OCI-LY1 (cell line): ENCODE results near the gene SURF6.
"Not testable (repeated sequence)": the region's sequence is repeated elsewhere in the genome, so short reads cannot be mapped to it uniquely, and the experiment has no call there.

ENCODE experiments used
- H2AFZ ChIP-seq: fragments of 200-600 bp; sonication (generic), shearing (Covaris generic); 2 replicates; pipeline ENCODE4 v1.6.0; 2014; ENCODE audit warnings: antibody characterized with exemption, mild to moderate bottlenecking, low read length
- H3F3A ChIP-seq: fragments of 200-600 bp; sonication (generic), shearing (Covaris generic); 2 replicates; pipeline ENCODE4 v1.6.0; 2014; ENCODE audit warnings: mild to moderate bottlenecking, antibody characterized with exemption, low read length, moderate library complexity; ENCODE audit not compliant: insufficient read depth
- H3K27ac ChIP-seq: fragments of 200-600 bp; sonication (generic); 2 replicates; pipeline ENCODE4 v1.5.1; 2014; ENCODE audit warnings: low read length, mixed run types, mild to moderate bottlenecking, low read depth; ENCODE audit not compliant: poor library complexity, severe bottlenecking
- H3K27me3 ChIP-seq: fragments of 200-600 bp; sonication (generic); 2 replicates; pipeline ENCODE4 v1.6.0; 2014; ENCODE audit warnings: antibody characterized with exemption, mild to moderate bottlenecking, low read length, moderate library complexity; ENCODE audit not compliant: insufficient read depth
- H3K36me3 ChIP-seq: fragments of 200-600 bp; sonication (generic); 2 replicates; pipeline ENCODE4 v1.6.1; 2014; ENCODE audit warnings: mild to moderate bottlenecking, antibody characterized with exemption, low read length, moderate library complexity, mixed read lengths; ENCODE audit not compliant: insufficient read depth
- H3K4me1 ChIP-seq: fragments of 200-600 bp; sonication (generic); 2 replicates; pipeline ENCODE4 v1.5.1; 2014; ENCODE audit warnings: mild to moderate bottlenecking, low read length, moderate library complexity; ENCODE audit not compliant: insufficient read depth, severe bottlenecking
- H3K4me2 ChIP-seq: fragments of 200-600 bp; sonication (generic), shearing (Covaris generic); 2 replicates; pipeline ENCODE4 v1.6.1; 2014; ENCODE audit warnings: low read length
- H3K4me3 ChIP-seq: fragments of 200-600 bp; sonication (generic); 2 replicates; pipeline ENCODE4 v1.5.1; 2014; ENCODE audit warnings: low read length, low read depth, mild to moderate bottlenecking, mixed read lengths; ENCODE audit not compliant: poor library complexity, severe bottlenecking
- H3K79me2 ChIP-seq: fragments of 200-600 bp; shearing (Covaris generic); 2 replicates; pipeline ENCODE4 v1.6.1; 2016; ENCODE audit warnings: mixed run types, low read length, mixed read lengths; ENCODE audit not compliant: insufficient read depth
- H3K9ac ChIP-seq: fragments of 200-600 bp; sonication (generic), shearing (Covaris generic); 2 replicates; pipeline ENCODE4 v1.6.1; 2014; ENCODE audit warnings: mild to moderate bottlenecking, low read length, mixed read lengths
- H3K9me2 ChIP-seq: fragments of 200-600 bp; sonication (generic), shearing (Covaris generic); 2 replicates; pipeline ENCODE4 v1.6.1; 2014; ENCODE audit warnings: low read depth, mild to moderate bottlenecking, low read length, mixed read lengths
- H3K9me3 ChIP-seq: fragments of 200-600 bp; shearing (Covaris generic); 2 replicates; pipeline ENCODE4 v1.6.1; 2014; ENCODE audit warnings: low read length, mixed read lengths
- H4K20me1 ChIP-seq: fragments of 200-600 bp; sonication (generic), shearing (Covaris generic); 2 replicates; pipeline ENCODE4 v1.6.0; 2016; ENCODE audit warnings: mild to moderate bottlenecking, low read length; ENCODE audit not compliant: insufficient read depth
- CTCF ChIP-seq: fragments of 200-600 bp; sonication (generic), shearing (Covaris generic); IDR thresholded peaks from 2 replicates; pipeline ENCODE4 v1.5.1; 2017; ENCODE audit warnings: mild to moderate bottlenecking, antibody characterized with exemption, low read length, moderate library complexity, mixed read lengths
- EZH2 ChIP-seq: fragments of 200-600 bp; sonication (generic), shearing (Covaris generic); IDR thresholded peaks from 2 replicates; pipeline ENCODE4 v1.8.0; 2017; ENCODE audit warnings: borderline replicate concordance, mixed run types, mild to moderate bottlenecking, antibody characterized with exemption, low read length, moderate library complexity, mixed read lengths

The SURF6 gene

GRCh38 chr9:133331641-133332380 is 4.2 kb downstream of the SURF6 start:
- Histone ChIP-seq H3K4me1 (peaks cover 17% of the 10 kb centered on the region), H3K79me2 (peaks cover 13% of the 10 kb centered on the region), H4K20me1 (no peaks in the 10 kb centered on the region), H2AFZ (no peak overlapping the region), H3K9me3 (no peaks in the 10 kb centered on the region), H3K27ac (no peak overlapping the region), H3K9me2 (no peaks in the 10 kb centered on the region), H3F3A (0 out of 2 replicates have a peak, but pooled peaks cover 2% of the 10 kb centered on the region), H3K4me3 (no peak overlapping the region), H3K36me3 (peaks cover 52% of the 10 kb centered on the region), H3K27me3 (no peaks in the 10 kb centered on the region), H3K4me2 (no peak overlapping the region), H3K9ac (no peak overlapping the region)
- no peak for TF ChIP-seq CTCF
- TF ChIP-seq EZH2: no peak

GRCh38 chr9:133331221-133331620 is 4.8 kb downstream of the SURF6 start:
- Histone ChIP-seq H4K20me1 (no peaks in the 10 kb centered on the region), H3K36me3 (peaks cover 52% of the 10 kb centered on the region)
- TF ChIP-seq EZH2 (no peak), CTCF (no peak)

GRCh38 chr9:133329306-133330156 is 6.5 kb downstream of the SURF6 start:
- not testable (repeated sequence) for H3K79me2 ChIP-seq, H3K27me3 ChIP-seq, H3K9ac ChIP-seq, H3K27ac ChIP-seq, H3F3A ChIP-seq, H3K4me3 ChIP-seq, H3K9me3 ChIP-seq, H2AFZ ChIP-seq, H3K9me2 ChIP-seq, H4K20me1 ChIP-seq, H3K4me2 ChIP-seq, H3K4me1 ChIP-seq
- peaks cover 49% of the 10 kb centered on the region for H3K36me3 ChIP-seq
- TF ChIP-seq CTCF: peak; percentile 53

More at GRCh38 chr9:133331221-133331620, 4.8 kb downstream of the SURF6 start:
- Histone ChIP-seq H2AFZ (no peak overlapping the region), H3K9me2 (no peaks in the 10 kb centered on the region), H3F3A (0 out of 2 replicates have a peak, but pooled peaks cover 2% of the 10 kb centered on the region), H3K4me1 (peaks cover 11% of the 10 kb centered on the region), H3K9ac (no peak overlapping the region), H3K4me3 (no peak overlapping the region), H3K4me2 (no peak overlapping the region), H3K27ac (no peak overlapping the region), H3K79me2 (peaks cover 13% of the 10 kb centered on the region), H3K27me3 (no peaks in the 10 kb centered on the region), H3K9me3 (no peaks in the 10 kb centered on the region)
